CD8-positive, alpha-beta memory T cell (primary cell): Measurements from ENCODE around the gene MANEAL. TPM values are rescaled to one million over a fixed set of nuclear protein-coding genes. Genes with fewer than 3 reads are reported as not detected.

Source experiments
- CTCF ChIA-PET: fragments of 350-600 bp; sonication (Branson Sonifier 250); formaldehyde crosslinking; loops from one replicate; lab custom pipeline; 2021; ENCODE audit warnings: antibody characterized with exemption; lab: Charles Lee
- POLR2A ChIA-PET: fragments of 350-600 bp; sonication (Branson Sonifier 250); formaldehyde crosslinking; loops from one replicate; lab custom pipeline; 2021; ENCODE audit warnings: antibody characterized with exemption; lab: Charles Lee
- DNase-seq, 5 donors: peaks; one replicate each; pipeline versions ENCODE4 v3.0.0 to v3.0.0-alpha.2; 2020 to 2022; ENCODE audit warnings: mixed read lengths in 1 of 5
- H3K27ac ChIP-seq: one replicate; pipeline ENCODE4 v1.7.0; 2013; ENCODE audit warnings: low read depth, mild to moderate bottlenecking, low read length, moderate library complexity
- H3K27me3 ChIP-seq: 2 replicates; pipeline ENCODE4 v1.7.0; 2013; ENCODE audit warnings: low read length, mild to moderate bottlenecking; ENCODE audit not compliant: insufficient read depth, poor library complexity, severe bottlenecking
- H3K36me3 ChIP-seq: 2 replicates; pipeline ENCODE4 v1.7.0; 2013; ENCODE audit warnings: mild to moderate bottlenecking, low read length, moderate library complexity; ENCODE audit not compliant: insufficient read depth
- H3K4me1 ChIP-seq: 2 replicates; pipeline ENCODE4 v1.7.0; 2013; ENCODE audit warnings: mild to moderate bottlenecking, low read length, moderate library complexity; ENCODE audit not compliant: insufficient read depth
- H3K4me3 ChIP-seq: 2 replicates; pipeline ENCODE4 v1.7.0; 2013; ENCODE audit warnings: mild to moderate bottlenecking, low read length
- H3K9me3 ChIP-seq: 2 replicates; pipeline ENCODE4 v1.7.0; 2013; ENCODE audit warnings: mild to moderate bottlenecking, low read length
- H3K27ac Mint-ChIP-seq, 8 donors: one replicate each; pipeline ENCODE4 v1.8.0; 2020 to 2021; ENCODE audit warnings: mixed read lengths in 8 of 8, mild to moderate bottlenecking in 6 of 8, inconsistent platforms in 3 of 8, moderate library complexity in 3 of 8
- H3K27me3 Mint-ChIP-seq, 2 donors: one replicate each; pipeline ENCODE4 v1.8.0; 2020 to 2021; ENCODE audit warnings: mixed read lengths in 2 of 2, mild to moderate bottlenecking in 1 of 2, moderate library complexity in 1 of 2
- H3K36me3 Mint-ChIP-seq, 3 donors: one replicate each; pipeline ENCODE4 v1.8.0; 2020 to 2021; ENCODE audit warnings: mixed read lengths in 3 of 3, inconsistent platforms in 1 of 3, mild to moderate bottlenecking in 1 of 3
- H3K4me1 Mint-ChIP-seq, 3 donors: one replicate each; pipeline ENCODE4 v1.8.0; 2020 to 2021; ENCODE audit warnings: mixed read lengths in 3 of 3, inconsistent platforms in 1 of 3, mild to moderate bottlenecking in 1 of 3
- H3K4me3 Mint-ChIP-seq, 7 donors: one replicate each; pipeline ENCODE4 v1.8.0; 2020 to 2021; ENCODE audit warnings: mixed read lengths in 7 of 7, mild to moderate bottlenecking in 6 of 7, moderate library complexity in 4 of 7, inconsistent platforms in 2 of 7
- H3K9me3 Mint-ChIP-seq, 5 donors: one replicate each; pipeline ENCODE4 v1.8.0; 2020 to 2022; ENCODE audit warnings: mixed read lengths in 5 of 5, mild to moderate bottlenecking in 3 of 5, moderate library complexity in 2 of 5, inconsistent platforms in 1 of 5
- polyA plus RNA-seq: library from polyadenylated mRNA; unstranded; fragments of 300-500 nt; fragmentation: Illumina TruSeq; gene quantifications from one replicate; pipeline ENCODE4 v1.2.3, GENCODE V29; 2021
- total RNA-seq, 2 experiments: library from RNA; stranded (reverse); gene quantifications; one replicate each; pipeline ENCODE4 v1.2.3, GENCODE V29; 2021

Gene MANEAL
- total and polyA plus RNA-seq, 3 experiments from 2014 or later = 4.0 to 9.0 (median 8.0) TPM

GRCh38 chr1:37850352-37850955, 56.8 kb downstream of the MANEAL start:
- peaks cover 4% of the 10 kb centered on the region for H3K36me3 ChIP-seq
- Mint-ChIP-seq H3K27ac (no peak overlapping the region), H3K4me3 (no peak overlapping the region), H3K27me3 (no peaks in the 10 kb centered on the region), H3K4me1 (peaks cover 42 to 63% (median 48%) of the 10 kb centered on the region in 3 donors), H3K36me3 (peaks cover 0 to 42% (median 14%) of the 10 kb centered on the region in 3 donors), H3K9me3 (no peaks in the 10 kb centered on the region)
- peaks cover 52% of the 10 kb centered on the region for H3K4me1 ChIP-seq
- ChIA-PET POLR2A (interaction anchor here (0.6 kb wide), 1 partner anchor 373 kb away, joined by 7 read pairs; no protein-coding TSS in a partner anchor), CTCF (interaction anchor here (2.1 kb wide), 1 partner anchor 10 kb away, joined by 20 read pairs; the partner anchor contains the start of gene MTF1)
- no peaks in the 10 kb centered on the region for H3K9me3 ChIP-seq
- H3K27me3 ChIP-seq = no peaks in the 10 kb centered on the region
- DNase-seq = no peak
- no peak overlapping the region for H3K4me3 ChIP-seq
- H3K27ac ChIP-seq = no peak overlapping the region

Other genes starting within 250 kb of the MANEAL start
- gene SNIP1, start 239.6 kb upstream of the MANEAL start, total RNA-seq = 10 to 100 TPM; 23.4 to 25.8 TPM
- 6.3 TPM for gene SNIP1, start 239.6 kb upstream of the MANEAL start, polyA plus RNA-seq
- gene DNALI1, start 236.9 kb upstream of the MANEAL start, total RNA-seq = not detected
- 0.09 TPM for gene DNALI1, start 236.9 kb upstream of the MANEAL start, polyA plus RNA-seq
- 10 to 100 TPM; 83.4 to 85.3 TPM for gene GNL2, start 197.9 kb upstream of the MANEAL start, total RNA-seq
- gene GNL2, start 197.9 kb upstream of the MANEAL start, polyA plus RNA-seq = 53.4 TPM
- not detected for gene RSPO1, start 159.0 kb upstream of the MANEAL start, total RNA-seq
- not detected for gene RSPO1, start 159.0 kb upstream of the MANEAL start, polyA plus RNA-seq
- gene CDCA8, start 101.3 kb upstream of the MANEAL start, total RNA-seq = 10 to 100 TPM; 37.4 to 39.6 TPM
- 2.4 TPM for gene CDCA8, start 101.3 kb upstream of the MANEAL start, polyA plus RNA-seq
- gene EPHA10, start 28.7 kb upstream of the MANEAL start, total RNA-seq = under 1 TPM in 1 of 2 experiments, not detected in 1; 0.04 TPM
- gene EPHA10, start 28.7 kb upstream of the MANEAL start, polyA plus RNA-seq = not detected
- gene C1orf122, start 13.9 kb downstream of the MANEAL start, total RNA-seq = 10 to 100 TPM; 37.7 to 39.5 TPM
- gene C1orf122, start 13.9 kb downstream of the MANEAL start, polyA plus RNA-seq = 29.4 TPM
- 10 to 100 TPM; 72.4 to 80.8 TPM for gene YRDC, start 14.4 kb downstream of the MANEAL start, total RNA-seq
- gene YRDC, start 14.4 kb downstream of the MANEAL start, polyA plus RNA-seq = 28.7 TPM
- 10 to 100 TPM; 38.0 to 39.1 TPM for gene MTF1, start 65.7 kb downstream of the MANEAL start, total RNA-seq
- 21.3 TPM for gene MTF1, start 65.7 kb downstream of the MANEAL start, polyA plus RNA-seq
- gene INPP5B, start 153.2 kb downstream of the MANEAL start, total RNA-seq = 10 to 100 TPM; 24.1 to 25.1 TPM
- gene INPP5B, start 153.2 kb downstream of the MANEAL start, polyA plus RNA-seq = 22.9 TPM
- gene SF3A3, start 196.2 kb downstream of the MANEAL start, total RNA-seq = 100 to 1,000 TPM; 116 to 129 TPM
- gene SF3A3, start 196.2 kb downstream of the MANEAL start, polyA plus RNA-seq = 94.6 TPM
- gene FHL3, start 211.7 kb downstream of the MANEAL start, total RNA-seq = 10 to 100 TPM; 15.4 to 17.5 TPM
- 19.7 TPM for gene FHL3, start 211.7 kb downstream of the MANEAL start, polyA plus RNA-seq
- 10 to 100 TPM; 73.5 to 73.6 TPM for gene UTP11, start 218.9 kb downstream of the MANEAL start, total RNA-seq
- gene UTP11, start 218.9 kb downstream of the MANEAL start, polyA plus RNA-seq = 22.4 TPM